CD4-positive, alpha-beta T cell treated with Interleukin-6 at 100 ng/mL for 8 hours (primary cell): Measurements from ENCODE around the gene UGP2.
"Not testable (repeated sequence)": the region's sequence is repeated elsewhere in the genome, so short reads cannot be mapped to it uniquely, and the experiment has no call there.

Experiments used
- DNase-seq: peaks from one replicate; pipeline ENCODE4 v3.0.0-alpha.2; 2020; ENCODE audit warnings: mixed read lengths, low spot score

The UGP2 gene

GRCh38 chr2:63893163-63893562 lies 51.5 kb downstream of the UGP2 start:
- no peak for DNase-seq

GRCh38 chr2:63894167-63894566 lies 52.5 kb downstream of the UGP2 start:
- no peak for DNase-seq

- DNase-seq, result no peak
These were observed 57.1 kb downstream of the UGP2 start for GRCh38 chr2:63898839-63899238.

GRCh38 chr2:63899639-63900038 lies 57.9 kb downstream of the UGP2 start:
- DNase-seq, result no peak

GRCh38 chr2:63902149-63902548 lies 60.5 kb downstream of the UGP2 start:
- DNase-seq, result no peak

- no peak for DNase-seq
These were observed 61.3 kb downstream of the UGP2 start for GRCh38 chr2:63903003-63903402.

GRCh38 chr2:63914311-63914710 lies 72.6 kb downstream of the UGP2 start:
- no peak for DNase-seq

GRCh38 chr2:63926815-63927214 lies 85.1 kb downstream of the UGP2 start:
- DNase-seq, result no peak

- DNase-seq, result not testable (repeated sequence)
These were observed 90.4 kb downstream of the UGP2 start for GRCh38 chr2:63932104-63932503.
